ENCODE results near the gene TMEM192.

GRCh38 chr4:165088366-165088765, 24.3 kb downstream of the TMEM192 start:
- TF ChIP-seq CTCF (IDR thresholded peaks at IDR 0.05) (no peak), EZH2phosphoT487 (IDR thresholded peaks at IDR 0.05) (no peak), EZH2 (IDR thresholded peaks at IDR 0.05) (no peak)

Data from neural progenitor cell (in vitro differentiated cells).